Large intestine (tissue), 3 donors: ENCODE data around the gene ARL4D. TPM values are rescaled to one million over a fixed set of nuclear protein-coding genes. Genes with fewer than 3 reads are reported as not detected.
"Not testable (repeated sequence)": the region's sequence is repeated elsewhere in the genome, so short reads cannot be mapped to it uniquely, and the experiment has no call there.

Source experiments
- DNase-seq, 2 donors: peaks; one replicate each; pipeline versions ENCODE4 v3.0.0 to v3.0.0-alpha.2; 2013
- H3K27ac ChIP-seq: one replicate; pipeline ENCODE4 v1.5.1; 2013; ENCODE audit warnings: low read length
- H3K27me3 ChIP-seq: 2 replicates; pipeline ENCODE4 v1.6.1; 2013; ENCODE audit warnings: low read length; ENCODE audit not compliant: control insufficient read depth, insufficient read depth
- H3K36me3 ChIP-seq: 2 replicates; pipeline ENCODE4 v1.6.1; 2013; ENCODE audit warnings: low read length; ENCODE audit not compliant: control insufficient read depth, insufficient read depth
- H3K4me1 ChIP-seq: one replicate; pipeline ENCODE4 v1.6.1; 2013; ENCODE audit warnings: low read length; ENCODE audit not compliant: control insufficient read depth, insufficient read depth
- H3K4me3 ChIP-seq: one replicate; pipeline ENCODE4 v1.5.1; 2013; ENCODE audit warnings: low read length
- H3K9me3 ChIP-seq: one replicate; pipeline ENCODE4 v1.6.1; 2013; ENCODE audit warnings: mild to moderate bottlenecking, low read depth, low read length, moderate library complexity; ENCODE audit not compliant: control insufficient read depth
- WGBS: methylation state at CpG from one replicate; pipeline ENCODE4 v1.1.5; 2013; ENCODE audit warnings: low lambda C conversion rate; ENCODE audit not compliant: insufficient coverage; 5-methylcytosine and 5-hydroxymethylcytosine counted together
- polyA plus RNA-seq: library from polyadenylated mRNA; unstranded; fragments of 120-200 nt; gene quantifications from one replicate; pipeline ENCODE4 v1.2.1, GENCODE V29; 2013

ARL4D gene
- polyA plus RNA-seq, 1 donor, result 5.4 TPM

DNA sequence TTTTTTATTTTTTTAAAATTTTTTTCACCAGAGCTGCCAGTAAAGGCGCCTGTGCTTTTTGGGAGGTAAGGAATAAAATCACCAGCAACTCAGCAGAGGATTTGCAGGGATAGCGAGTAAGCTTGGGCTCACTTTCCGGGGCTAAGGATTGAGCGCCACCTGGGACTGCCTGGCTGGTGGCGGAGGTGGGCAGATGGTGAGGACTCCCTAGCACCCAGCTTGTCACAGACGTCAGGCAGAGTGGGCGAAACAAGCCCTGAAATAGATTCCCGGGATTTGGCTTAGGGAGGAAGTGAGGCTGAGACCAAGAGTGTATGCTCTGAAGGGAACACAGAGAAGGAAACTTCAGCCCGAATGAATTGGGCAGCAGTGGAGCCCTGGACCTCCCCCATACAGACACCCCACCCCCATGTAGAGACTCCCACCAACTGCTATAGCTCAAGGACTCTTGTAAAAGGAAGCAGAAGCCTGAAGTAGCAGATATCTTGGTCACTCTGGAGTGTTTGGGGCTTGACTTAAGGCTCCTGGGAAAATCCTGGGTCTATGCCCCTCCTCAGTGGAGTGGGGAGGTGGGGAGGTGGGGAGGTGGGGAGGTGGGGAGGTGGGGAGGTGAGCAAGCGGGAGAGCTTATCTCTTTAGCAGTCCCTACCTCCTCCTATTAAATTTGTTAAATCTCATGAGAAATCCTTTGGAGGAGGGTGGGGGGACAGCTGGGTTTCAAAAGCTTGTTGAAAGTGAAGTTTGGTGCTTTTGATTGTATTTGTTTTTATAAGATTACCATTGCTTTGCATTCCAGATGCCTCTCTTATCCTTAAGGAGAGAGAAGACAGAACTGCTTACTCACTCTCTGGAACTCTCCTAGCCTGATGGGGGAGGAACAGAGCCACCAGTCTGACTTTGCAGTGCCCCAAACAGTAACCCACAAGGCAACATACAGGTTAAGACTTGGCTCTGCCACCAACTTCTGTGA is 8.2 kb downstream of the ARL4D start:
- WGBS, result no CpG with 5 or more reads among the region's 10 CpGs
- Histone ChIP-seq H3K4me1 (peaks cover 1% of the 10 kb centered on the region), H3K4me3 (no peak overlapping the region), H3K27ac (no peak overlapping the region), H3K27me3 (peaks cover 2% of the 10 kb centered on the region), H3K9me3 (no peaks in the 10 kb centered on the region), H3K36me3 (no peaks in the 10 kb centered on the region)
- no peak for DNase-seq

DNA sequence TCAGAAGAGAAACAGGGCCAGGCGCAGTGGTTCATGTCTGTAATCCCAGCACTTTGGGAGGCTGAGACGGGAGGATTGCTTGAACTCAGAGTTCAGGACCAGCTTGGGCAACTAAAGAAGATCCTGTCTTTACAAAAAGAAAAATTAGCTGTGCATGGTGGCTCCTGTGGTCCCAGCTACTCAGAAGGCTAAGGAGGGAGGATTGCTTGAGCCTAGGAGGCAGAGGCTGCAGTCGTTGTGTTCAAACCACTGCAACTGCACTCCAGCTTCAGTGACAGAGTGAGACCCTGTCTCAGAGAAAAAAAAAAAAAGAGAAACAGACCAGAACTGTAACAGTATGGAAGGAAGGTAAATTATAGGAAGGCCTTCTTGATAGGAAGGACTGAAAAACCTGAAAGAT is 10.3 kb downstream of the ARL4D start:
- WGBS, result no CpG with 5 or more reads among the region's 3 CpGs
- H3K4me3 ChIP-seq, result no peak overlapping the region
- H3K27ac ChIP-seq, result no peak overlapping the region
- H3K36me3 ChIP-seq, result no peaks in the 10 kb centered on the region
- no peaks in the 10 kb centered on the region for H3K9me3 ChIP-seq
- no peaks in the 10 kb centered on the region for H3K4me1 ChIP-seq
- H3K27me3 ChIP-seq, result peaks cover 2% of the 10 kb centered on the region
- no peak for DNase-seq

DNA sequence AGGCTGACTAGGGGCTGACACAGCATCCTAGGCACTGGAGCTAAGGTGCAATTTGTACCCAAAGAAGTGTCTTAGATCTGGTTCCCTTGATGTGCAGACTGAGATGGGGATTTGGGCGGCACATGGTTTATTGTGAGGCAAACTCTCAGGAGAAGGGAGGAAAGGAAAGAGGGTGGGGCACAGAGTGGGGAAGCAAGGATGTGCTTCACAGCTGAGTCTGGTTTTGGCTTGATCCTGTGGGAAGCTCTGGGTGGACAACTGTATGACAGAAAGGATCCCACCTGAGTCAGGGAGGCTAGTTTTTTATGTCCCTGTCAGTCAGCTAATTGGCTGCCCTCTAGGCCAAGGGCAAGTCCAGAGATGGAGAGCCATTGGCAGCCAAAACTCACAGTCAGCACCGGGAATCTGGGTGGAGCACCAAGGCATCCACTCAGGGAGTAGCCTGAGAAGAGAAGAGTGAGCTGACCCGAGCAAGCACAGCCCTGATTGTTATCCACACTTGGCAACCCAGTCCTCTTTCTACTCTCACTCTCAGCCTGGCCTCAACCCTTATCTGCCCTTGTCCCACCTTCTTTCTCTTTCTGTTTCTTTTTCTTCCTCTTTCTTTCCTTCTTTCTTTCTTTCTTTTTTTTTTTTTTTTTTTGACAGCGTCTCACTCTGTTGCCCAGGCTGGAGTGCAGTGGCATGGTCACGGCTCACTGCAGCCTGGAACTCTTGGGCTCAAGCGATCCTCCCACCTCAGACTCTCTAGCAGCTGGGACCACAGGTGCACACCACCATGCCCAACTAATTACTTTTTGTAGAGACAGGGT is 12.0 kb downstream of the ARL4D start:
- no peak overlapping the region for H3K27ac ChIP-seq

DNA sequence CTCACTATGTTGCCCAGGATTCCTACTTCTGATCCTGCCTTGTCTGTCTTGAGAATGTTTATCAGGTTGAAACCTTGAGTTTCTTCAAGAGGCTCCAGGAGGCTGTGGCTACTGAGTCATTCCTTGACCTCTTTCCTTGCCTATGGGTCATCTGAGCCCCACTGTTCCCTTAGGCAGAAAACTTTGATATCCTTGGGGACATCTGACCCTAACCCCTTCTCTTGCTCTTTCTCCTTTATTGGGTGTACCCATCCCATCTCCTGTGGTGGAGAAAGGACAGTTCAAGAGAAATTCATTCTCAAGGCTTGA is 12.5 kb downstream of the ARL4D start:
- Histone ChIP-seq H3K27me3 (peaks cover 2% of the 10 kb centered on the region), H3K4me1 (no peaks in the 10 kb centered on the region), H3K4me3 (no peak overlapping the region), H3K27ac (no peak overlapping the region), H3K36me3 (no peaks in the 10 kb centered on the region), H3K9me3 (no peaks in the 10 kb centered on the region)
- DNase-seq, result no peak

More for the DNA sequence above, 12.0 kb downstream of the ARL4D start:
- Histone ChIP-seq H3K27me3 (peaks cover 2% of the 10 kb centered on the region), H3K4me3 (no peak overlapping the region), H3K4me1 (no peaks in the 10 kb centered on the region), H3K36me3 (no peaks in the 10 kb centered on the region), H3K9me3 (no peaks in the 10 kb centered on the region)
- no peak for DNase-seq
- no CpG with 5 or more reads among the region's 6 CpGs for WGBS

DNA sequence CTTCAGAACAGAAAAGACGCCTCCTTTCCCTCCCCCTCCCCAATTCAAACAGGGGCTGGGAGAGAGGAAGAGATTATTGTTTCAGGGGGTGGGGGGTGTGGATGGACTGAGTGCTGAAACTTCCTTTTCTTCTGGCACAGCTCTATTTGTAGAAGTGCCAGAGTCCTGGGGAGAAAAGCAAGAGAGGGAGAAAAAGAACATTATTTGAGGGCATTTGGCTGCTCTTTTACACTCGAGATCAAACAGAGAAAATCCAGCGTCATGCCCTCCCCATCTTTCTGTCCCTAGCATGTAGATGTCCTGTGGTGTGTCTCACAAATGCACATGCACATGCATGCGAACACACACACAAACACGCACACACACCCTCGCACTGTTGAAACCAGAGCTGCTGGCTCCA is 13.0 kb downstream of the ARL4D start:
- 28% methylated on average over 2 of the region's 6 CpGs for WGBS
- no peak overlapping the region for H3K27ac ChIP-seq

DNA sequence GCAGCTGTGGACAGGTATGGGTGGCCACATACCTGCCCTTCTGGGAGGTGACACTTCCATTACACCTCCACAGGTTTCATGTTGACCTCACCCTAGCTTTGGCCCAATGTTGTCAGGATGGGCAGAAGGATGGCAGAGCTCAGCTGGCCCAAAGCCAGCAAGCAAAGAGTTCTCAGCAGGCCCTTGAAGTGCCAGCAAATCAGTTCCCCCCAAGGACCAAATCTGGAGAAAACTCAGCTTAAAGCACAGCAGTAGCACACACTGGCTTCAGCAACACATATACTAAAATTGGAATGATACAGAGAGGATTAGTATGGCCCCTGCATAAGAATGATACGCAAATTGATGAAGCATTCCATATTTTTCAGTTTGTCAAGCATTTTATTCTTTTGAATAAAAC is 13.4 kb downstream of the ARL4D start:
- WGBS, result no CpG with 5 or more reads among the region's 1 CpG
- Histone ChIP-seq H3K4me3 (no peak overlapping the region), H3K36me3 (no peaks in the 10 kb centered on the region), H3K9me3 (no peaks in the 10 kb centered on the region), H3K4me1 (no peaks in the 10 kb centered on the region), H3K27me3 (no peaks in the 10 kb centered on the region), H3K27ac (no peak overlapping the region)
- DNase-seq, result no peak

More for the DNA sequence above, 13.0 kb downstream of the ARL4D start:
- Histone ChIP-seq H3K36me3 (no peaks in the 10 kb centered on the region), H3K4me1 (no peaks in the 10 kb centered on the region), H3K9me3 (no peaks in the 10 kb centered on the region), H3K27me3 (no peaks in the 10 kb centered on the region), H3K4me3 (no peak overlapping the region)
- DNase-seq, result no peak

DNA sequence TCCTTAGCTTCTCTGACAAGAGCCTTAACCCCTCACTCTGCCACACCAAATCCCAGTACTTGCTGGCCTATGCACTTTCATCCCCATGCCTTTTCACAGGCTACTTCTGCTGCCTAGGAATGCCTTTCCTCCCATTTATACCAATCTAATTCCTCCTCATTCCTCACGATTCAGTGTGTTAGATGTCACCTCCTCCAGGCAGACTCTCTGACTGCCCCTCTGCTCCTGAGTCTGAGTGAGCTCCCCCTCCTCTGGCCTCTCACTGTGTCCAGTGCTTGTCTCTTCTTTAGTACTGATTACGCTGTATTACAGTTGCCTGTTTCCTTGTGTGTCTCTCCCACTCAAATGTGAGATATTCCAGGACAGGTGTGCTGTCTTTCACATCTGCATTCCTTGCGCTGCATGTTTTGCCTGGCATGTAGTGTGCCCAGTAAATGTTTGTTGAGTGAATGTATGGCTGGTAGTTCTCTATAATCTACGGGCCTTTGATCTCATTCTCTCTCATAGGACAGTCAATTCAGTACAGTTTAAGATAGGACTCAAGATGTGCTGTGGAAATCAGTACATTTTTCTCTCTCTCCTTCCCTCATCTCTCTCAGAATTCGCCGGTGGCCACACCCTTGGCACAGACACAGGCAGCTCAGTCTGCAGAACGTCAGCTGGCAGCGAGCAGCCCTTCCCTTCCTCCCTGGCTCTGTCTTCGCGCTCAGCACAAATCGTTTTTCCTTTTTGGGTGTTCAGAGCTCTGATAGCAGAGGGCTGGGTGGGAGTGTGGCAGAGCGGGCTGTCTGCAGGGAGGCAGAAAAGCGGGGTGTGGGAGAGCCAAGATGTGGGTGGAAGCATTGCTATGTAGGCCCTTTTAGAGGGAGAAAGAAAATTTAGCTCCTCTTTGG is 18.5 kb downstream of the ARL4D start:
- Histone ChIP-seq H3K36me3 (no peaks in the 10 kb centered on the region), H3K27me3 (no peaks in the 10 kb centered on the region), H3K9me3 (no peaks in the 10 kb centered on the region), H3K4me3 (no peak overlapping the region), H3K27ac (peak overlapping the region; percentile 44), H3K4me1 (peaks cover 7% of the 10 kb centered on the region)
- DNase-seq, result peak; percentile 37 to 40
- 43% methylated on average over 1 of the region's 13 CpGs for WGBS

DNA sequence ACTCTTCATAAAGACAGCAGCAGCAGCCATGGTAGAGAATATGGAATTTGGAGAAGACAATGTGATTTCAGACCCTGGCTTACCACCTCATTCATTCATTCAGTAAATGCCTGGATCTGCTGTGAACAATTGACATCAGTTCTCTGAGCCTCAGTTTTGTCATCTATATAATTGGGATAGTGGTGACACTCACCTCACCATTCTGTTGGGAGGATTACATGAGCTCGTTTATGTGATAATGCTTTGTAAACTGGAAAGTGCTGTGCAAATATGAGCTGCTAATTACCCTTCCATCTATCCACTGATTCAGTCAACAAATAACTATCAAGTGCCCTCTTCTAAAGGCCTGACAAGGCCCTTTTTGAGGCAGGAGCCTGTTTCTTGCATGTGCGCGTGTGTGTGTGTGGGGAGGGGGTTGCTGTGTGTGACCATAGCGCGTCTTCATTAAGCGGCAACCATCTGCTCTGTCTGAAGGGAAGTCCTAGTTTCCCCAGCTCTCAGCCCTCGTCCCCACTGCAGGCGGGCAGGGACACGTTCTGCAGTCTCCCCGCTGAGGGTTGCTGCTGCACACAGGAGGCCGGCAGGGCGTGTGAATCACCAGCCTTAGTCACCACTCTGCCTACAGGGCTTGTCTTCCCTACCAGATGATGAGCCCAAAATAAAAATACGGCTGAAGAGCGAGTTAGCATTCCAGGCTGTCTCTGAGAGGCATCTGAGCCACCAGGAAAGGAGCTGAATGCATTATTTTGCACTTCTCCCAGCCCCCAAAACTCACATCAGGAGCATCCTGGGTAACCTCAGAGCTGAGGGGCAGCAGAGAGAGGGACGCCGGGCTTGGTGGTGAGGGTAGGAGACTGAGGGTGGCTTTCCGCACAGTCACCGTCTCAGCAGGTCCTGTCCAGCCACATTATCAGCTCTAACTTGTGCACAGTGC is 19.9 kb downstream of the ARL4D start:
- no peaks in the 10 kb centered on the region for H3K36me3 ChIP-seq
- H3K4me1 ChIP-seq, result peaks cover 7% of the 10 kb centered on the region
- no peaks in the 10 kb centered on the region for H3K27me3 ChIP-seq
- H3K27ac ChIP-seq, result peak overlapping the region; percentile 44
- no peak for DNase-seq
- no CpG with 5 or more reads among the region's 18 CpGs for WGBS
- H3K9me3 ChIP-seq, result no peaks in the 10 kb centered on the region
- no peak overlapping the region for H3K4me3 ChIP-seq

DNA sequence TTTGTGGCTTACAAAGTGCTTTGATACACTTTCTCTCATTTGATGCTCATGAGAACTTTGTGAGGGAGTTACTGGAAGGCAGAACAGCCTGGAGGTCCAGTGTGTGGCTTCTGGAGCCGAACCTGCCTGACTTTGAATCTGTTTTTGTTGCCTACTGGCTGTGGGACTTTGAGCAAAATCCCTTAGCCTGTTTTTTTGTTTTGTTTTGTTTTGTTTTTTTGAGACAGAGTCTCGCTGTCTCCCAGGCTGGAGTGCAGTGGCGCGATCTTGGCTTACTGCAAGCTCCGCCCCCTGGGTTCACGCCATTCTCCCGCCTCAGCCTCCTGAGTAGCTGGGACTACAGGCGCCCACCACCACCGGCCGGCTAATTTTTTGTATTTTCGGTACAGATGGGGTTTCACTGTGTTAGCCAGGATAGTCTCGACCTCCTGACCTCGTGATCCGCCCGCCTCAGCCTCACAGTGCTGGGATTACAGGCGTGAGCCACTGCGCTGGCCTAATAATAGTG is 20.6 kb downstream of the ARL4D start:
- H3K27ac ChIP-seq, H3K9me3 ChIP-seq, H3K4me3 ChIP-seq, H3K4me1 ChIP-seq, H3K36me3 ChIP-seq, DNase-seq, H3K27me3 ChIP-seq: not testable (repeated sequence)
- no CpG with 5 or more reads among the region's 17 CpGs for WGBS
